ENCODE measurements around the gene TRPC4AP.

- TF ChIP-seq EZH2 (IDR thresholded peaks at IDR 0.05; ENCODE audit: low read depth, low read length, severe bottlenecking) = no peak
- no peak for TF ChIP-seq CTCF (IDR thresholded peaks at IDR 0.05; ENCODE audit: control extremely low read depth in 1 of 3, insufficient read depth in 1 of 3, low read depth in 1 of 3, low read length in 3 of 3)
- TF ChIP-seq POLR2AphosphoS5 (IDR thresholded peaks at IDR 0.05; ENCODE audit: low read depth, low read length) = no peak
- no peak for TF ChIP-seq JUN (IDR thresholded peaks at IDR 0.05; ENCODE audit: low read depth, low read length)
- no peak for TF ChIP-seq KDM5A (IDR thresholded peaks at IDR 0.05; ENCODE audit: low read length)
- TF ChIP-seq ATF3 (IDR thresholded peaks at IDR 0.05; ENCODE audit: insufficient read depth, low read depth, low read length) = no peak
- no peak for TF ChIP-seq GTF2F1 (IDR thresholded peaks at IDR 0.05; ENCODE audit: borderline replicate concordance, low read depth, low read length)
- TF ChIP-seq EP300 (IDR thresholded peaks at IDR 0.05; ENCODE audit: borderline replicate concordance in 1 of 2, low read depth in 2 of 2, low read length in 2 of 2) = no peak
- TF ChIP-seq POLR2A (IDR thresholded peaks at IDR 0.05; ENCODE audit: control extremely low read depth in 1 of 2, low read depth in 2 of 2, low read length in 2 of 2) = no peak
- TF ChIP-seq ATF2 (IDR thresholded peaks at IDR 0.05; ENCODE audit: low read length) = no peak
- no peak for TF ChIP-seq RNF2 (IDR thresholded peaks at IDR 0.05; ENCODE audit: borderline replicate concordance, low read depth, low read length, missing control alignments, poor library complexity, severe bottlenecking)
- TF ChIP-seq BCL11A (IDR thresholded peaks at IDR 0.05; ENCODE audit: low read depth in 2 of 2, low read length in 2 of 2) = no peak
- TF ChIP-seq JUND (IDR thresholded peaks at IDR 0.05; ENCODE audit: low read length) = no peak
- TF ChIP-seq ASH2L (IDR thresholded peaks at IDR 0.05; ENCODE audit: low read length) = no peak
Measured at GRCh38 chr20:35134472-35134871, 41.9 kb upstream of the TRPC4AP start.

Measured in H1 (cell line).